Endothelial cell of umbilical vein (primary cell): ENCODE measurements around the gene WDR90.
"Not testable (repeated sequence)": the region's sequence is repeated elsewhere in the genome, so short reads cannot be mapped to it uniquely, and the experiment has no call there.

ENCODE experiments used
- CTCF ChIP-seq, 2 donors: IDR thresholded peaks; 1 replicate in 1 of 2; 2 replicates in 1 of 2; pipeline ENCODE4 v1.5.1; 2011; ENCODE audit warnings: low read length in 2 of 2, mild to moderate bottlenecking in 2 of 2, moderate library complexity in 2 of 2, control low read depth in 1 of 2, inconsistent platforms in 1 of 2, low read depth in 1 of 2; ENCODE audit not compliant: insufficient read depth in 1 of 2; ENCODE audit errors: extremely low read depth in 1 of 2
- MAX ChIP-seq: IDR thresholded peaks from 2 replicates; pipeline ENCODE4 v1.6.1; 2011; ENCODE audit not compliant: insufficient read depth, insufficient read length

- peak; percentile 36 for TF ChIP-seq CTCF (IDR thresholded peaks at IDR 0.05; ENCODE audit: extremely low read depth in 1 of 2, insufficient read depth in 1 of 2, low read depth in 1 of 2, low read length in 2 of 2)
- not testable (repeated sequence) for TF ChIP-seq MAX
These were observed 63.6 kb downstream of the WDR90 start for GRCh38 chr16:712740-713250.
